DOHH2 (cell line): ENCODE results near the gene CCDC197.

Experiments used
- H3F3A ChIP-seq: fragments of 200-600 bp; sonication (generic), shearing (Covaris generic); 2 replicates; pipeline ENCODE4 v1.6.0; 2016; ENCODE audit warnings: antibody characterized with exemption, mild to moderate bottlenecking; ENCODE audit not compliant: control insufficient read depth, insufficient read depth
- H3K27ac ChIP-seq: fragments of 200-600 bp; sonication (generic); 2 replicates; pipeline ENCODE4 v1.5.1; 2014; ENCODE audit warnings: low read depth, mild to moderate bottlenecking, low read length, moderate library complexity
- H3K27me3 ChIP-seq: fragments of 200-600 bp; sonication (generic); 2 replicates; pipeline ENCODE4 v1.6.1; 2014; ENCODE audit warnings: mild to moderate bottlenecking, low read length, mixed read lengths; ENCODE audit not compliant: control insufficient read depth
- H3K36me3 ChIP-seq: fragments of 200-600 bp; sonication (generic); 2 replicates; pipeline ENCODE4 v1.6.1; 2014; ENCODE audit warnings: mild to moderate bottlenecking, low read length, moderate library complexity, mixed read lengths; ENCODE audit not compliant: control insufficient read depth
- H3K4me1 ChIP-seq: fragments of 200-600 bp; sonication (generic); 2 replicates; pipeline ENCODE4 v1.6.1; 2014; ENCODE audit warnings: mild to moderate bottlenecking, low read length, mixed read lengths; ENCODE audit not compliant: control insufficient read depth
- H3K4me2 ChIP-seq: fragments of 200-600 bp; sonication (generic); 2 replicates; pipeline ENCODE4 v1.6.0; 2014; ENCODE audit warnings: mild to moderate bottlenecking, low read length, moderate library complexity
- H3K4me3 ChIP-seq: fragments of 200-600 bp; sonication (generic); 2 replicates; pipeline ENCODE4 v1.5.1; 2014; ENCODE audit warnings: mild to moderate bottlenecking, low read length, mixed read lengths
- H3K79me2 ChIP-seq: fragments of 200-600 bp; sonication (generic); 2 replicates; pipeline ENCODE4 v1.6.1; 2014; ENCODE audit warnings: mild to moderate bottlenecking, low read length, mixed read lengths; ENCODE audit not compliant: control insufficient read depth
- H3K9me2 ChIP-seq: fragments of 200-600 bp; sonication (generic); replicated peaks from 2 replicates; pipeline ENCODE4 v1.6.1; 2014; ENCODE audit warnings: mild to moderate bottlenecking, low read length, mixed read lengths; ENCODE audit not compliant: control insufficient read depth
- H3K9me3 ChIP-seq: fragments of 200-600 bp; sonication (generic); 2 replicates; pipeline ENCODE4 v1.6.1; 2014; ENCODE audit warnings: antibody characterized with exemption, low read length, mixed read lengths; ENCODE audit not compliant: control insufficient read depth, insufficient read depth
- H4K20me1 ChIP-seq: fragments of 200-600 bp; sonication (generic); 2 replicates; pipeline ENCODE4 v1.6.0; 2014; ENCODE audit warnings: low read depth, mild to moderate bottlenecking, antibody characterized with exemption, low read length, moderate library complexity; ENCODE audit not compliant: control insufficient read depth, insufficient read depth
- EZH2phosphoT487 ChIP-seq: fragments of 200-600 bp; sonication (generic); IDR thresholded peaks from 2 replicates; pipeline ENCODE4 v1.6.1; 2017; ENCODE audit warnings: borderline replicate concordance, mild to moderate bottlenecking, antibody characterized with exemption, low read length, moderate library complexity, mixed read lengths
- TF ChIP-seq, protein P1 (sequence below): fragments of 200-600 bp; sonication (generic); IDR thresholded peaks from one replicate; pipeline ENCODE4 v1.5.1; 2014; ENCODE audit warnings: antibody characterized with exemption, mild to moderate bottlenecking, low read depth, low read length; ENCODE audit not compliant: poor library complexity, severe bottlenecking

The CCDC197 gene

DNA sequence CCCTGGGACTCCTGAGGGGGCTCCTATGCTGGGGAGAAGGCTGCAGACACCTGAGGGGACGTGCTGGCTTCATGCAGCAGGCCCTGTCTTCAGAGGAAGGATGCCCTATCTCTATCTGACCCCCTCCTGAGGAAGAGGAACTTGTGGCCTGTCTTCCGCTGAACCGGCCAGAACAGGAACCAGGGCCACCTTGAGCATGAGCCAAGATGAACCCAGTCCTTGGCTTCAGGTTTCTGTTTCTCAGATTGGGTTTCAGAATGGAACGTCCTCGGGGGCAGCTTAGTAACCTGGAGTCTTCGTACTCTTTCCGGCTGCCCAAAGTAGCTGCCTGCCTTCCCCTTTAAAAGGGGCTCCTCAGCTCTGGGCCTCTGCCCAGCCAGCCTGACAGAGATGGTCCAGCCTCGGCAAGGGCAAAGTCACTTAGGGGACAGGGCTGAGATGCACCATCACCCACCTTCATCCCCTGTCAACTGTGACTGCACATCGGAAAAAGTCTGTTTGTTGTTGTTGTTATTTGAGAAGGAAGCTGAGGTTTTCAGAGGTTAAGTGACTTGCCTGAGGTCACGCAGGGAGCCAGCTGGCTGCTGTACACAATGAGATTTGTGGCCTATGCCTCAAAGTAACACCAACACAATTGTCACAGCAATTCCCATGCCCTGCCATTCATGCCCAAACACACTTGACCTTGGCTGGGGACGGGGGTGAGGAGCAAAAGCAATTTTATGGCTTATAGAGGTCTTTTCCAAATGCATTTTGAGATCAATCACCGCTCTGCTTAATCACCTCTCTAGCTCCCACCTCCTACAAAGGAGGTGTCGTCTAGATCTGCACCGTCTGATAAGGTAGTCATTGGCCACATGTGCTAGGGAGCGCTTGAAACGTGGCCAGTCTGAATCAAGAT, 34.1 kb upstream of the CCDC197 start:
- H3K79me2 ChIP-seq: no peaks in the 10 kb centered on the region
- H3K27me3 ChIP-seq: no peaks in the 10 kb centered on the region
- peak overlapping the region; percentile 98 for H3K27ac ChIP-seq
- peaks cover 99% of the 10 kb centered on the region for H3K4me1 ChIP-seq
- H3K4me2 ChIP-seq: peak overlapping the region; percentile 88
- peaks cover 42% of the 10 kb centered on the region for H3F3A ChIP-seq
- peak overlapping the region; percentile 67 for H3K4me3 ChIP-seq
- no peak for TF ChIP-seq EZH2phosphoT487
- TF ChIP-seq, protein P1, sequence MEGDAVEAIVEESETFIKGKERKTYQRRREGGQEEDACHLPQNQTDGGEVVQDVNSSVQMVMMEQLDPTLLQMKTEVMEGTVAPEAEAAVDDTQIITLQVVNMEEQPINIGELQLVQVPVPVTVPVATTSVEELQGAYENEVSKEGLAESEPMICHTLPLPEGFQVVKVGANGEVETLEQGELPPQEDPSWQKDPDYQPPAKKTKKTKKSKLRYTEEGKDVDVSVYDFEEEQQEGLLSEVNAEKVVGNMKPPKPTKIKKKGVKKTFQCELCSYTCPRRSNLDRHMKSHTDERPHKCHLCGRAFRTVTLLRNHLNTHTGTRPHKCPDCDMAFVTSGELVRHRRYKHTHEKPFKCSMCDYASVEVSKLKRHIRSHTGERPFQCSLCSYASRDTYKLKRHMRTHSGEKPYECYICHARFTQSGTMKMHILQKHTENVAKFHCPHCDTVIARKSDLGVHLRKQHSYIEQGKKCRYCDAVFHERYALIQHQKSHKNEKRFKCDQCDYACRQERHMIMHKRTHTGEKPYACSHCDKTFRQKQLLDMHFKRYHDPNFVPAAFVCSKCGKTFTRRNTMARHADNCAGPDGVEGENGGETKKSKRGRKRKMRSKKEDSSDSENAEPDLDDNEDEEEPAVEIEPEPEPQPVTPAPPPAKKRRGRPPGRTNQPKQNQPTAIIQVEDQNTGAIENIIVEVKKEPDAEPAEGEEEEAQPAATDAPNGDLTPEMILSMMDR: no peak
- H3K36me3 ChIP-seq: peaks cover 3% of the 10 kb centered on the region; the same call in 1 of the 2 replicates
- no peaks in the 10 kb centered on the region for H3K9me2 ChIP-seq
- no peaks in the 10 kb centered on the region for H3K9me3 ChIP-seq
- no peaks in the 10 kb centered on the region for H4K20me1 ChIP-seq

- H3K27ac ChIP-seq: peak overlapping the region; percentile 98
- TF ChIP-seq, protein P1: no peak
- no peak for TF ChIP-seq EZH2phosphoT487
- H3K4me2 ChIP-seq: peak overlapping the region; percentile 88
Measured at GRCh38 chr14:93963692-93964091, 33.4 kb upstream of the CCDC197 start.

GRCh38 chr14:93964281-93964680, 32.8 kb upstream of the CCDC197 start:
- H4K20me1 ChIP-seq: no peaks in the 10 kb centered on the region
- TF ChIP-seq EZH2phosphoT487: no peak
- TF ChIP-seq, protein P1: no peak
- no peaks in the 10 kb centered on the region for H3K9me3 ChIP-seq
- no peaks in the 10 kb centered on the region for H3K9me2 ChIP-seq
- H3K79me2 ChIP-seq: no peaks in the 10 kb centered on the region
- H3K27me3 ChIP-seq: no peaks in the 10 kb centered on the region
- peaks cover 99% of the 10 kb centered on the region for H3K4me1 ChIP-seq
- peak overlapping the region; percentile 98 for H3K27ac ChIP-seq
- peak overlapping the region; percentile 88 for H3K4me2 ChIP-seq
- peaks cover 3% of the 10 kb centered on the region; the same call in 1 of the 2 replicates for H3K36me3 ChIP-seq
- peaks cover 41% of the 10 kb centered on the region for H3F3A ChIP-seq
- no peak overlapping the region for H3K4me3 ChIP-seq

More at GRCh38 chr14:93963692-93964091, 33.4 kb upstream of the CCDC197 start:
- no peaks in the 10 kb centered on the region for H3K27me3 ChIP-seq
- peak overlapping the region; percentile 67 for H3K4me3 ChIP-seq
- H3K79me2 ChIP-seq: no peaks in the 10 kb centered on the region
- no peaks in the 10 kb centered on the region for H3K9me2 ChIP-seq
- peaks cover 99% of the 10 kb centered on the region for H3K4me1 ChIP-seq
- H3F3A ChIP-seq: peaks cover 45% of the 10 kb centered on the region
- H3K36me3 ChIP-seq: peaks cover 3% of the 10 kb centered on the region; the same call in 1 of the 2 replicates
- no peaks in the 10 kb centered on the region for H4K20me1 ChIP-seq
- no peaks in the 10 kb centered on the region for H3K9me3 ChIP-seq
